IMR-90 (cell line): ENCODE data around the gene MAOB. TPM values are rescaled to one million over a fixed set of nuclear protein-coding genes. Genes with fewer than 3 reads are reported as not detected.

ENCODE experiments used
- ATAC-seq: fragments of 200-7000 bp; cut with Tn5 transposase; 2 replicates; pipeline ENCODE4 v1.9.1; 2020; ENCODE audit warnings: low read depth, mild to moderate bottlenecking, moderate library complexity
- BruUV-seq: library from RNA; stranded (reverse); fragments of 400-500 nt; replicated peaks from 2 replicates; lab custom pipeline; 2021; lab: Mats Ljungman, UMichigan
- CTCF ChIA-PET: fragments of 300-600 bp; formaldehyde crosslinking; extraction: SDS; loops from one replicate; lab custom pipeline; 2021; ENCODE audit warnings: antibody characterized with exemption; lab: Yijun Ruan, JAX
- POLR2A ChIA-PET: fragments of 300-600 bp; sonication (Branson Sonifier 250); formaldehyde crosslinking; loops from one replicate; lab custom pipeline; 2022; ENCODE audit warnings: antibody characterized with exemption; ENCODE audit not compliant: unreplicated experiment; lab: Charles Lee
- DNase-seq: peaks from one replicate; pipeline ENCODE4 v3.0.0; 2013
- H2AFZ ChIP-seq: replicated peaks from 2 replicates; pipeline ENCODE3; 2013; ENCODE audit warnings: low read length, mild to moderate bottlenecking; ENCODE audit not compliant: poor library complexity
- H2AK5ac ChIP-seq: 2 replicates; pipeline ENCODE4 v1.6.1; 2013; ENCODE audit warnings: low read depth, low read length, inconsistent platforms
- H2AK9ac ChIP-seq: replicated peaks from 2 replicates; pipeline ENCODE3; 2013; ENCODE audit warnings: mild to moderate bottlenecking, low read depth, low read length, moderate library complexity; ENCODE audit not compliant: poor library complexity
- H2BK120ac ChIP-seq: 2 replicates; pipeline ENCODE4 v1.6.1; 2013; ENCODE audit warnings: low read depth, low read length, inconsistent platforms
- H2BK15ac ChIP-seq: 3 replicates; pipeline ENCODE4 v1.6.1; 2013; ENCODE audit warnings: low read depth, low read length, inconsistent platforms
- H2BK20ac ChIP-seq: 2 replicates; pipeline ENCODE4 v1.6.1; 2013; ENCODE audit warnings: low read depth, mild to moderate bottlenecking, inconsistent platforms, low read length, moderate library complexity
- H2BK5ac ChIP-seq: 2 replicates; pipeline ENCODE4 v1.6.1; 2013; ENCODE audit warnings: mild to moderate bottlenecking, low read depth, low read length, inconsistent platforms; ENCODE audit not compliant: poor library complexity, severe bottlenecking
- H3K14ac ChIP-seq: replicated peaks from 2 replicates; pipeline ENCODE4 v1.6.1; 2013; ENCODE audit warnings: low read depth, low read length, inconsistent platforms
- H3K18ac ChIP-seq: 2 replicates; pipeline ENCODE4 v1.6.1; 2013; ENCODE audit warnings: low read depth, low read length, control low read depth
- H3K23ac ChIP-seq: 2 replicates; pipeline ENCODE4 v1.6.1; 2013; ENCODE audit warnings: low read depth, low read length, inconsistent platforms
- H3K27ac ChIP-seq: 2 replicates; pipeline ENCODE4 v1.5.1; 2013; ENCODE audit warnings: mild to moderate bottlenecking, control low read depth, low read length; ENCODE audit not compliant: insufficient read depth
- H3K27me3 ChIP-seq: 2 replicates; pipeline ENCODE4 v1.6.1; 2013; ENCODE audit warnings: low read length; ENCODE audit not compliant: control insufficient read depth, insufficient read depth
- H3K36me3 ChIP-seq: 2 replicates; pipeline ENCODE4 v1.6.1; 2013; ENCODE audit warnings: low read length, mixed read lengths; ENCODE audit not compliant: control insufficient read depth, insufficient read depth
- H3K4ac ChIP-seq: 2 replicates; pipeline ENCODE4 v1.6.1; 2013; ENCODE audit warnings: low read depth, low read length, inconsistent platforms
- H3K4me1 ChIP-seq: 2 replicates; pipeline ENCODE4 v1.6.1; 2013; ENCODE audit warnings: low read length, mixed read lengths; ENCODE audit not compliant: control insufficient read depth, insufficient read depth
- H3K4me2 ChIP-seq: 2 replicates; pipeline ENCODE4 v1.6.1; 2013; ENCODE audit warnings: low read depth, mild to moderate bottlenecking, control low read depth, low read length, moderate library complexity
- H3K4me3 ChIP-seq: 2 replicates; pipeline ENCODE4 v1.5.1; 2013; ENCODE audit warnings: low read depth, mild to moderate bottlenecking, control low read depth, low read length, moderate library complexity; ENCODE audit not compliant: insufficient read depth
- H3K56ac ChIP-seq: 2 replicates; pipeline ENCODE4 v1.6.1; 2013; ENCODE audit warnings: low read length, inconsistent platforms; ENCODE audit not compliant: insufficient read depth; ENCODE audit errors: extremely low read depth
- H3K79me1 ChIP-seq, 2 experiments: 2 replicates each; pipeline ENCODE4 v1.6.1; 2013; ENCODE audit warnings: low read length in 2 of 2, inconsistent platforms in 1 of 2, low read depth in 1 of 2
- H3K9ac ChIP-seq: 2 replicates; pipeline ENCODE4 v1.6.1; 2013; ENCODE audit warnings: low read depth, low read length, control low read depth
- H3K9me1 ChIP-seq: 2 replicates; pipeline ENCODE4 v1.6.1; 2013; ENCODE audit warnings: low read length, inconsistent platforms; ENCODE audit not compliant: insufficient read depth
- H3K9me3 ChIP-seq: 2 replicates; pipeline ENCODE4 v1.6.1; 2013; ENCODE audit warnings: low read length; ENCODE audit not compliant: control insufficient read depth, insufficient read depth
- H4K20me1 ChIP-seq: 2 replicates; pipeline ENCODE4 v1.6.1; 2013; ENCODE audit warnings: low read length, inconsistent platforms; ENCODE audit not compliant: insufficient read depth
- H4K5ac ChIP-seq: 2 replicates; pipeline ENCODE4 v1.6.1; 2013; ENCODE audit warnings: mild to moderate bottlenecking, low read depth, low read length, control low read depth
- H4K8ac ChIP-seq, 2 experiments: 2 replicates each; pipeline ENCODE4 v1.6.1; 2013; ENCODE audit warnings: low read depth in 2 of 2, low read length in 2 of 2, control low read depth in 1 of 2, inconsistent platforms in 1 of 2
- H4K91ac ChIP-seq: 2 replicates; pipeline ENCODE4 v1.6.1; 2013; ENCODE audit warnings: low read depth, low read length, inconsistent platforms; ENCODE audit not compliant: insufficient read depth
- BHLHE40 ChIP-seq: fragments of 150-350 bp; IDR thresholded peaks from 2 replicates; pipeline ENCODE4 v1.6.1; 2016; ENCODE audit warnings: mild to moderate bottlenecking, low read depth, low read length
- CEBPB ChIP-seq: IDR thresholded peaks from 2 replicates; pipeline ENCODE4 v1.6.1; 2012; ENCODE audit warnings: low read depth, low read length, improper control_type of control experiment
- FOS ChIP-seq: fragments of 150-350 bp; IDR thresholded peaks from 2 replicates; pipeline ENCODE4 v1.6.1; 2016; ENCODE audit warnings: low read depth, low read length
- MAFK ChIP-seq: IDR thresholded peaks from 2 replicates; pipeline ENCODE4 v1.6.1; 2012; ENCODE audit warnings: low read depth, low read length, improper control_type of control experiment
- MXI1 ChIP-seq: IDR thresholded peaks from 2 replicates; pipeline ENCODE4 v1.6.1; 2012; ENCODE audit warnings: low read depth, mild to moderate bottlenecking, low read length, moderate library complexity, borderline replicate concordance
- POLR2A ChIP-seq: IDR thresholded peaks from 2 replicates; pipeline ENCODE4 v1.6.1; 2012; ENCODE audit warnings: mild to moderate bottlenecking, low read depth, low read length
- RFX5 ChIP-seq: IDR thresholded peaks from 2 replicates; pipeline ENCODE4 v1.8.0; 2012; ENCODE audit warnings: low read depth, mild to moderate bottlenecking, low read length, moderate library complexity
- SMC3 ChIP-seq: fragments of 150-350 bp; IDR thresholded peaks from 2 replicates; pipeline ENCODE4 v1.6.1; 2016; ENCODE audit warnings: low read depth, mild to moderate bottlenecking, antibody characterized with exemption, low read length, moderate library complexity
- dilution Hi-C: fragments of 300-500 bp; cut with HindIII; formaldehyde crosslinking; loops from one replicate; pipeline ENCODE4 v1.14.3; 2018; ENCODE audit warnings: low sequenced_read_pairs; ENCODE audit not compliant: unreplicated experiment
- in situ Hi-C: fragments of 300-500 bp; cut with MboI; formaldehyde crosslinking; loops from 3 replicates; pipeline ENCODE4 v1.14.3; 2019; ENCODE audit warnings: low sequenced_read_pairs, inconsistent platforms, mixed read lengths
- intact Hi-C: fragments of 100-400 bp; cut with micrococcal nuclease; formaldehyde crosslinking; loops from 2 replicates; pipeline ENCODE4 v1.10.0; 2022
- polyA plus RNA-seq, 3 experiments: library from polyadenylated mRNA; depleted of rRNA; stranded (reverse); fragments of >200 nt; gene quantifications; 2 replicates each; pipeline ENCODE4 v1.2.3, GENCODE V29; 2012; ENCODE audit warnings: low replicate concordance in 1 of 3
- total RNA-seq: library from RNA; depleted of rRNA; stranded (reverse); fragments of >200 nt; gene quantifications from 2 replicates; pipeline ENCODE4 v1.2.3, GENCODE V29; 2012
- TF ChIP-seq, protein P1 (sequence below): fragments of 150-350 bp; IDR thresholded peaks from 2 replicates; pipeline ENCODE4 v1.6.1; 2016; ENCODE audit warnings: low read depth, mild to moderate bottlenecking, low read length, moderate library complexity, borderline replicate concordance
- TF ChIP-seq, protein P2 (sequence below): fragments of 150-350 bp; IDR thresholded peaks from 2 replicates; pipeline ENCODE4 v1.6.1; 2017; ENCODE audit warnings: mild to moderate bottlenecking, antibody characterized with exemption, low read length, low read depth

Gene MAOB
- total and polyA plus RNA-seq, 2 of the 4 experiments (the other 2 are of a cell fraction): 0.36 to 0.46 TPM

DNA sequence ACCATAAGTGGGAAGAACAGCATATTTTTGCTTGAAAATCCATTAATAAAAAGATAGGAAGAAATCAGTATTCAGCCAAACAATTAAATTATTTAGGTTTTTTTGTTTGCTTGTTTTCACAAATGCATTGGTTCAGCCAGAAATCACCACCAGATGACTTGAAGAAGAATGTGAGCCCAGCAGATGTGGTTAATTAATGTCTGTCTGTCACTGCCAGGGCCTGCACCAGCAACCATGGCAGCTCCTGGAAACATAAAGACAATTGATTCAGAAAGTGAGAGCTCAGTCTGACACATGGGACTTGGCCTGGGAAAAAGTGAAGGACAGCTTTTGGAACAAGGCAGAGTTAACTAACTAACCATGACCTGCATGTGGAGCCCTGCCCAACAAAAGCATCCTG, 74.0 kb downstream of the MAOB start:
- Histone ChIP-seq H2BK20ac (no peak overlapping the region), H3K9me1 (no peaks in the 10 kb centered on the region), H2BK120ac (no peak overlapping the region), H3K27me3 (no peaks in the 10 kb centered on the region), H3K4me3 (no peak overlapping the region), H3K9me3 (no peaks in the 10 kb centered on the region), H4K20me1 (no peaks in the 10 kb centered on the region), H2AK5ac (no peak overlapping the region), H3K56ac (no peak overlapping the region), H2AK9ac (no peak overlapping the region), H3K79me1 (no peaks in the 10 kb centered on the region), H2AFZ (no peak overlapping the region), H2BK15ac (no peak overlapping the region), H4K91ac (no peak overlapping the region), H3K36me3 (no peaks in the 10 kb centered on the region), H3K4ac (no peak overlapping the region), H3K18ac (no peak overlapping the region), H4K5ac (no peak overlapping the region), H4K8ac (no peak overlapping the region), H3K27ac (no peak overlapping the region), H3K9ac (no peak overlapping the region), H2BK5ac (no peak overlapping the region), H3K4me1 (no peaks in the 10 kb centered on the region), H3K14ac (no peak overlapping the region), H3K23ac (no peak overlapping the region), H3K4me2 (no peak overlapping the region)
- TF ChIP-seq SMC3 (no peak), MXI1 (no peak), MAFK (no peak), FOS (no peak), RFX5 (no peak), POLR2A (no peak), CEBPB (no peak), BHLHE40 (no peak)
- TF ChIP-seq, protein P1, sequence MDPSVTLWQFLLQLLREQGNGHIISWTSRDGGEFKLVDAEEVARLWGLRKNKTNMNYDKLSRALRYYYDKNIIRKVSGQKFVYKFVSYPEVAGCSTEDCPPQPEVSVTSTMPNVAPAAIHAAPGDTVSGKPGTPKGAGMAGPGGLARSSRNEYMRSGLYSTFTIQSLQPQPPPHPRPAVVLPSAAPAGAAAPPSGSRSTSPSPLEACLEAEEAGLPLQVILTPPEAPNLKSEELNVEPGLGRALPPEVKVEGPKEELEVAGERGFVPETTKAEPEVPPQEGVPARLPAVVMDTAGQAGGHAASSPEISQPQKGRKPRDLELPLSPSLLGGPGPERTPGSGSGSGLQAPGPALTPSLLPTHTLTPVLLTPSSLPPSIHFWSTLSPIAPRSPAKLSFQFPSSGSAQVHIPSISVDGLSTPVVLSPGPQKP: no peak
- TF ChIP-seq, protein P2, sequence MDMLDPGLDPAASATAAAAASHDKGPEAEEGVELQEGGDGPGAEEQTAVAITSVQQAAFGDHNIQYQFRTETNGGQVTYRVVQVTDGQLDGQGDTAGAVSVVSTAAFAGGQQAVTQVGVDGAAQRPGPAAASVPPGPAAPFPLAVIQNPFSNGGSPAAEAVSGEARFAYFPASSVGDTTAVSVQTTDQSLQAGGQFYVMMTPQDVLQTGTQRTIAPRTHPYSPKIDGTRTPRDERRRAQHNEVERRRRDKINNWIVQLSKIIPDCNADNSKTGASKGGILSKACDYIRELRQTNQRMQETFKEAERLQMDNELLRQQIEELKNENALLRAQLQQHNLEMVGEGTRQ: no peak
- CTCF ChIA-PET: no interaction called here
- in situ Hi-C loops (no loop called here), intact Hi-C loops (no loop called here), dilution Hi-C loops (no loop called here)
- POLR2A ChIA-PET: no interaction called here
- DNase-seq (no peak), ATAC-seq (no peak)
- no TSS peak for BruUV-seq
